ENCODE results near the gene KIAA0753. TPM values are rescaled to one million over a fixed set of nuclear protein-coding genes. Genes with fewer than 3 reads are reported as not detected.

KIAA0753 gene
- polyA plus RNA-seq, 1 donor (not counting 4 experiments of a cell fraction or from before 2014, with no cell fraction given), result 11.6 TPM

- Histone ChIP-seq H3K4me2 (ENCODE audit: control insufficient read depth, extremely low read depth, insufficient read depth, low read depth, low read length) (peak overlapping the region; percentile 27), H3K9ac (ENCODE audit: control insufficient read depth, extremely low read depth, insufficient read depth, low read length) (no peak overlapping the region), H3K9me3 (ENCODE audit: control insufficient read depth, low read depth, low read length) (no peaks in the 10 kb centered on the region), H3K79me2 (ENCODE audit: control insufficient read depth, insufficient read depth, low read length) (no peaks in the 10 kb centered on the region), H3K9me1 (ENCODE audit: control insufficient read depth, extremely low read depth, insufficient read depth, low read length) (no peaks in the 10 kb centered on the region), H2AFZ (ENCODE audit: control insufficient read depth, low read length) (no peak overlapping the region), H3K36me3 (ENCODE audit: control insufficient read depth in 2 of 2, extremely low read depth in 1 of 2, insufficient read depth in 2 of 2, low read length in 2 of 2) (no peaks in the 10 kb centered on the region), H3K4me3 (ENCODE audit: control insufficient read depth in 2 of 3, extremely low read depth in 1 of 3, insufficient read depth in 2 of 3, low read depth in 1 of 3, low read length in 3 of 3) (no peak overlapping the region), H3K27me3 (ENCODE audit: control insufficient read depth, extremely low read depth, insufficient read depth, low read length) (no peaks in the 10 kb centered on the region), H4K20me1 (ENCODE audit: control insufficient read depth, extremely low read depth, insufficient read depth, low read length) (peaks cover 5% of the 10 kb centered on the region), H3K27ac (ENCODE audit: control insufficient read depth, insufficient read depth, low read length) (no peak overlapping the region), H3K4me1 (ENCODE audit: control insufficient read depth, extremely low read depth, insufficient read depth, low read length) (peaks cover 57% of the 10 kb centered on the region)
- TF ChIP-seq, protein P1, sequence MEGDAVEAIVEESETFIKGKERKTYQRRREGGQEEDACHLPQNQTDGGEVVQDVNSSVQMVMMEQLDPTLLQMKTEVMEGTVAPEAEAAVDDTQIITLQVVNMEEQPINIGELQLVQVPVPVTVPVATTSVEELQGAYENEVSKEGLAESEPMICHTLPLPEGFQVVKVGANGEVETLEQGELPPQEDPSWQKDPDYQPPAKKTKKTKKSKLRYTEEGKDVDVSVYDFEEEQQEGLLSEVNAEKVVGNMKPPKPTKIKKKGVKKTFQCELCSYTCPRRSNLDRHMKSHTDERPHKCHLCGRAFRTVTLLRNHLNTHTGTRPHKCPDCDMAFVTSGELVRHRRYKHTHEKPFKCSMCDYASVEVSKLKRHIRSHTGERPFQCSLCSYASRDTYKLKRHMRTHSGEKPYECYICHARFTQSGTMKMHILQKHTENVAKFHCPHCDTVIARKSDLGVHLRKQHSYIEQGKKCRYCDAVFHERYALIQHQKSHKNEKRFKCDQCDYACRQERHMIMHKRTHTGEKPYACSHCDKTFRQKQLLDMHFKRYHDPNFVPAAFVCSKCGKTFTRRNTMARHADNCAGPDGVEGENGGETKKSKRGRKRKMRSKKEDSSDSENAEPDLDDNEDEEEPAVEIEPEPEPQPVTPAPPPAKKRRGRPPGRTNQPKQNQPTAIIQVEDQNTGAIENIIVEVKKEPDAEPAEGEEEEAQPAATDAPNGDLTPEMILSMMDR (optimal IDR thresholded peaks at IDR 0.05 in 1 of 3, IDR thresholded peaks at IDR 0.05 in 1 of 3, conservative IDR thresholded peaks at IDR 0.05 in 1 of 3; ENCODE audit: extremely low read depth in 1 of 3, insufficient read depth in 2 of 3, low read length in 3 of 3), result peak in 1 of 3 experiments; percentile 13
- no peak for TF ChIP-seq EZH2 (IDR thresholded peaks at IDR 0.05; ENCODE audit: low read length)
- DNase-seq (ENCODE audit: low read depth, low spot score), result no peak
- no peak for FAIRE-seq
- dilution Hi-C loops (cut with MboI; ENCODE audit: extremely low pct_ligation_motif_present, low sequenced_read_pairs), result no loop called here
These were observed 91.0 kb downstream of the KIAA0753 start for GRCh38 chr17:6549384-6550036.

DNA sequence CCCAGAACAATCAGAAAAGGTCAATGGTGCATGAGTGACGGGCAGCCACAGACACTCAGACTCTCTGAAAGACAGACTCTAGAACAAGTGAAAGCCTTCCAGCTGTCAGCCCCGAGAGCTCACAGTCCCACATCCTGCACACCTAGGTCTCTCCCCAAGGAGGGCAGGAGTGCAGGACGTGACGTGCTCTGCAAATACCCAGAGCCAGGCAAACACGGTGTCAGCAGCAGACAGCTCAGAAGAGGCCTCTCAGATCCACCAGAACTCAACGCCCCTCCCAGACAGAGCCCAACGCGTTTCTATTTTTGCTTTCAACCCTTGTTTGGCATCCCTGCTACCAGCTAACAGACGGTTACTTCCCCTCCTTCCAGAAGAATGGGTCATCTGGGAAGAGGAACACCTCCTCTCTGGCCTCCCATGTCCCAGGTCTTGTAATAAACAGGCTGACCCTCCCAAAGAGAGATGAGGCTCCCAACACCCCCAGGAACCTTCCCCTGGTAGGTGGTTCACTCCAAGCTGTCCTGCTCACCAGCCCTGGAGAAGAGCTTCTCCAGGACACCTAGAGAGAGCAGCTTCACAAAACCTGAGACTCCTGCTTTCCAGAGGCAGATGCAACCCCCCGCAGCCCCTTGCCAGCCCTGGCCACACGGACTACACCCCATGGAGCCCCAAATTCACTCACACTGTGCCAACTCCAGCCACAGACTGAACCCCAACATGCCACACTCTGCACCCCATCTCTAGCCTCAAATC lies 91.8 kb downstream of the KIAA0753 start:
- peaks cover 53% of the 10 kb centered on the region for H3K4me1 ChIP-seq (ENCODE audit: control insufficient read depth, extremely low read depth, insufficient read depth, low read length)
- no peak for DNase-seq (ENCODE audit: low read depth, low spot score)

More for the DNA sequence above, 91.8 kb downstream of the KIAA0753 start:
- H3K27me3 ChIP-seq (ENCODE audit: control insufficient read depth, extremely low read depth, insufficient read depth, low read length), result no peaks in the 10 kb centered on the region
- no peak overlapping the region for H3K27ac ChIP-seq (ENCODE audit: control insufficient read depth, insufficient read depth, low read length)
- H3K9ac ChIP-seq (ENCODE audit: control insufficient read depth, extremely low read depth, insufficient read depth, low read length), result no peak overlapping the region
- H2AFZ ChIP-seq (ENCODE audit: control insufficient read depth, low read length), result no peak overlapping the region
- H3K9me3 ChIP-seq (ENCODE audit: control insufficient read depth, low read depth, low read length), result no peaks in the 10 kb centered on the region
- no peaks in the 10 kb centered on the region for H3K36me3 ChIP-seq (ENCODE audit: control insufficient read depth in 2 of 2, extremely low read depth in 1 of 2, insufficient read depth in 2 of 2, low read length in 2 of 2)
- H3K4me3 ChIP-seq (ENCODE audit: control insufficient read depth in 2 of 3, extremely low read depth in 1 of 3, insufficient read depth in 2 of 3, low read depth in 1 of 3, low read length in 3 of 3), result no peak overlapping the region
- H3K9me1 ChIP-seq (ENCODE audit: control insufficient read depth, extremely low read depth, insufficient read depth, low read length), result no peaks in the 10 kb centered on the region
- FAIRE-seq, result peak; percentile 89
- H3K4me2 ChIP-seq (ENCODE audit: control insufficient read depth, extremely low read depth, insufficient read depth, low read depth, low read length), result peak overlapping the region; percentile 27
- TF ChIP-seq, protein P1 (optimal IDR thresholded peaks at IDR 0.05 in 1 of 3, IDR thresholded peaks at IDR 0.05 in 1 of 3, conservative IDR thresholded peaks at IDR 0.05 in 1 of 3; ENCODE audit: extremely low read depth in 1 of 3, insufficient read depth in 2 of 3, low read length in 3 of 3), result no peak
- no peak for TF ChIP-seq EZH2 (IDR thresholded peaks at IDR 0.05; ENCODE audit: low read length)
- peaks cover 5% of the 10 kb centered on the region for H4K20me1 ChIP-seq (ENCODE audit: control insufficient read depth, extremely low read depth, insufficient read depth, low read length)
- dilution Hi-C loops (cut with MboI; ENCODE audit: extremely low pct_ligation_motif_present, low sequenced_read_pairs), result no loop called here
- no peaks in the 10 kb centered on the region for H3K79me2 ChIP-seq (ENCODE audit: control insufficient read depth, insufficient read depth, low read length)
